KOPT-K1 (cell line): ENCODE results near the gene METTL9.
A peak's percentile ranks its signal among the peaks of the same experiment; 100 is the strongest.
"Not testable (repeated sequence)": the region's sequence is repeated elsewhere in the genome, so short reads cannot be mapped to it uniquely, and the experiment has no call there.

ENCODE experiments used
- H3K27ac ChIP-seq: fragments of 200-600 bp; sonication (generic); 2 replicates; pipeline ENCODE4 v1.5.1; 2016; ENCODE audit warnings: antibody characterized with exemption, mild to moderate bottlenecking, low read depth, low read length; ENCODE audit not compliant: poor library complexity, severe bottlenecking
- H3K36me3 ChIP-seq: fragments of 200-600 bp; sonication (generic); 2 replicates; pipeline ENCODE4 v1.5.1; 2017; ENCODE audit warnings: antibody characterized with exemption, mild to moderate bottlenecking, low read length, moderate library complexity; ENCODE audit not compliant: insufficient read depth
- H3K9me3 ChIP-seq: fragments of 200-600 bp; sonication (generic); 2 replicates; pipeline ENCODE4 v1.5.1; 2017; ENCODE audit warnings: antibody characterized with exemption, low read length, mild to moderate bottlenecking; ENCODE audit not compliant: insufficient read depth, poor library complexity, severe bottlenecking

METTL9 gene

GRCh38 chr16:21590796-21591195 lies 8.6 kb upstream of the METTL9 start:
- Histone ChIP-seq H3K9me3 (no peaks in the 10 kb centered on the region), H3K36me3 (no peaks in the 10 kb centered on the region), H3K27ac (no peak overlapping the region)

GRCh38 chr16:21592191-21592590 lies 7.2 kb upstream of the METTL9 start:
- Histone ChIP-seq H3K9me3 (no peaks in the 10 kb centered on the region), H3K36me3 (no peaks in the 10 kb centered on the region), H3K27ac (no peak overlapping the region)

- H3K27ac ChIP-seq = no peak overlapping the region
- no peaks in the 10 kb centered on the region for H3K36me3 ChIP-seq
- H3K9me3 ChIP-seq = no peaks in the 10 kb centered on the region
Measured at GRCh38 chr16:21593530-21594289, 5.7 kb upstream of the METTL9 start.

GRCh38 chr16:21597561-21598030 lies 1.8 kb upstream of the METTL9 start:
- H3K9me3 ChIP-seq = no peaks in the 10 kb centered on the region
- H3K36me3 ChIP-seq = no peaks in the 10 kb centered on the region
- H3K27ac ChIP-seq = peak overlapping the region; percentile 88

GRCh38 chr16:21598206-21598605 lies 1.2 kb upstream of the METTL9 start:
- no peaks in the 10 kb centered on the region for H3K9me3 ChIP-seq
- H3K36me3 ChIP-seq = peaks cover 4% of the 10 kb centered on the region; the same call in 1 of the 2 replicates
- peak overlapping the region; percentile 88 for H3K27ac ChIP-seq

- Histone ChIP-seq H3K36me3 (peaks cover 7% of the 10 kb centered on the region; the same call in 1 of the 2 replicates), H3K9me3 (no peaks in the 10 kb centered on the region), H3K27ac (peak overlapping the region; percentile 88)
Measured at GRCh38 chr16:21598701-21599121, 666 bp upstream of the METTL9 start.

GRCh38 chr16:21600031-21600773 lies 825 bp downstream of the METTL9 start:
- Histone ChIP-seq H3K36me3 (peaks cover 14% of the 10 kb centered on the region; the same call in 1 of the 2 replicates), H3K27ac (peak overlapping the region; percentile 88), H3K9me3 (no peaks in the 10 kb centered on the region)

- H3K9me3 ChIP-seq = no peaks in the 10 kb centered on the region
- peaks cover 14% of the 10 kb centered on the region; the same call in 1 of the 2 replicates for H3K36me3 ChIP-seq
- H3K27ac ChIP-seq = no peak overlapping the region
Measured at GRCh38 chr16:21602785-21603184, 3.4 kb downstream of the METTL9 start.

- Histone ChIP-seq H3K36me3 (peaks cover 14% of the 10 kb centered on the region; the same call in 1 of the 2 replicates), H3K27ac (no peak overlapping the region), H3K9me3 (no peaks in the 10 kb centered on the region)
Measured at GRCh38 chr16:21603928-21604327, 4.6 kb downstream of the METTL9 start.

GRCh38 chr16:21605848-21606247 lies 6.5 kb downstream of the METTL9 start:
- not testable (repeated sequence) for H3K9me3 ChIP-seq, H3K27ac ChIP-seq
- peaks cover 14% of the 10 kb centered on the region; the same call in 1 of the 2 replicates for H3K36me3 ChIP-seq

- no peaks in the 10 kb centered on the region for H3K9me3 ChIP-seq
- peaks cover 14% of the 10 kb centered on the region; the same call in 1 of the 2 replicates for H3K36me3 ChIP-seq
- H3K27ac ChIP-seq = peak overlapping the region; percentile 1
Measured at GRCh38 chr16:21608639-21609328, 9.4 kb downstream of the METTL9 start.

GRCh38 chr16:21610006-21610544 lies 10.7 kb downstream of the METTL9 start:
- peaks cover 19% of the 10 kb centered on the region; the same call in 1 of the 2 replicates for H3K36me3 ChIP-seq
- H3K9me3 ChIP-seq = no peaks in the 10 kb centered on the region
- no peak overlapping the region for H3K27ac ChIP-seq

GRCh38 chr16:21610766-21611165 lies 11.4 kb downstream of the METTL9 start:
- Histone ChIP-seq H3K36me3 (peaks cover 26% of the 10 kb centered on the region), H3K27ac (no peak overlapping the region), H3K9me3 (no peaks in the 10 kb centered on the region)

- peaks cover 29% of the 10 kb centered on the region for H3K36me3 ChIP-seq
- H3K9me3 ChIP-seq = no peaks in the 10 kb centered on the region
- H3K27ac ChIP-seq = no peak overlapping the region
Measured at GRCh38 chr16:21611198-21611555, 11.8 kb downstream of the METTL9 start.
